Activated CD4-positive, CD25-positive, alpha-beta regulatory T cell treated with anti-CD3 and anti-CD28 coated beads, Interleukin-2, amount 50 U/mL, for 24 hours (primary cell): ENCODE measurements around the gene ISYNA1.
A peak's percentile ranks its signal among the peaks of the same experiment; 100 is the strongest.

Source experiments
- ATAC-seq, 2 donors: fragments of 150-1000 bp; cut with Tn5 transposase; one replicate each; pipeline ENCODE4 v1.10.0; 2021; ENCODE audit warnings: mild to moderate bottlenecking in 1 of 2, moderate library complexity in 1 of 2

Gene ISYNA1

GRCh38 chr19:18430417-18431144, 7.4 kb downstream of the ISYNA1 start:
- ATAC-seq = no peak

GRCh38 chr19:18429717-18430416, 8.1 kb downstream of the ISYNA1 start:
- no peak for ATAC-seq

GRCh38 chr19:18428787-18429674, 8.9 kb downstream of the ISYNA1 start:
- peak; percentile 79 to 84 for ATAC-seq

- ATAC-seq = no peak
Observed at GRCh38 chr19:18428173-18428786, 9.7 kb downstream of the ISYNA1 start.

- ATAC-seq = no peak
Observed at GRCh38 chr19:18427743-18428113, 10.2 kb downstream of the ISYNA1 start.

- no peak for ATAC-seq
Observed at GRCh38 chr19:18427080-18427742, 10.7 kb downstream of the ISYNA1 start.

GRCh38 chr19:18426416-18426767, 11.5 kb downstream of the ISYNA1 start:
- ATAC-seq = no peak

GRCh38 chr19:18425515-18426415, 12.2 kb downstream of the ISYNA1 start:
- ATAC-seq = no peak

- ATAC-seq = no peak
Observed at GRCh38 chr19:18424890-18425514, 12.9 kb downstream of the ISYNA1 start.

GRCh38 chr19:18424122-18424889, 13.6 kb downstream of the ISYNA1 start:
- ATAC-seq = no peak

GRCh38 chr19:18423258-18424020, 14.5 kb downstream of the ISYNA1 start:
- ATAC-seq = no peak

- no peak for ATAC-seq
Observed at GRCh38 chr19:18422530-18423191, 15.3 kb downstream of the ISYNA1 start.

GRCh38 chr19:18421371-18421959, 16.5 kb downstream of the ISYNA1 start:
- ATAC-seq = no peak

GRCh38 chr19:18420930-18421329, 17.0 kb downstream of the ISYNA1 start:
- no peak for ATAC-seq

GRCh38 chr19:18419699-18420460, 18.1 kb downstream of the ISYNA1 start:
- peak; percentile 39 to 46 for ATAC-seq

- ATAC-seq = peak; percentile 61 to 64
Observed at GRCh38 chr19:18419195-18419698, 18.7 kb downstream of the ISYNA1 start, which contains the start of gene SSBP4. Gene SSBP4, plus strand, starts transcription at chr19:18419398. Its CDS starts 251 bp downstream, at chr19:18419649.
